ENCODE data around the gene TPP1. TPM values are rescaled to one million over a fixed set of nuclear protein-coding genes. Genes with fewer than 3 reads are reported as not detected.

Gene TPP1
- total and polyA plus RNA-seq, 9 of the 15 experiments (the other 6 are each of a cell fraction or from before 2014, with no cell fraction given): 7.5 to 75.8 (median 15.7) TPM

- H3K9ac ChIP-seq (ENCODE audit: insufficient read depth in 1 of 2, low read depth in 2 of 2, low read length in 2 of 2): no peak overlapping the region
- H3K9me1 ChIP-seq (ENCODE audit: control insufficient read depth, insufficient read depth, low read length): no peaks in the 10 kb centered on the region
- no peak overlapping the region for H3K4me2 ChIP-seq (ENCODE audit: insufficient read depth, low read length)
- ChIA-PET CTCF (ENCODE audit: low intra/inter-chr PET ratio) (no interaction called here), POLR2A (interaction anchor here (0.7 to 2.9 kb wide), 2 partner anchors 10 to 73 kb away, joined by 3 to 12 read pairs; no protein-coding TSS in a partner anchor)
- peaks cover 30 to 38% of the 10 kb centered on the region in 2 experiments for H3K4me1 ChIP-seq (replicated peaks in 1 of 2; ENCODE audit: control insufficient read depth in 2 of 2, insufficient read depth in 2 of 2, low read length in 2 of 2)
- intact Hi-C loops (cut with micrococcal nuclease) (loop anchor here (1.0 to 10.0 kb wide), 4 partner anchors 20 to 264 kb away; partner anchors contain the start of gene TPP1), in situ Hi-C loops (cut with MboI) (no loop called here)
- H3K36me3 ChIP-seq (ENCODE audit: control insufficient read depth, insufficient read depth, low read length): no peaks in the 10 kb centered on the region
- peak overlapping the region; percentile 10; the same call in 1 of the 2 replicates for H2AFZ ChIP-seq (ENCODE audit: low read depth, low read length)
- H3K4me3 ChIP-seq: no peak overlapping the region
- no peaks in the 10 kb centered on the region for H3K27me3 ChIP-seq (ENCODE audit: control insufficient read depth in 2 of 2, insufficient read depth in 2 of 2, low read length in 2 of 2)
- no peaks in the 10 kb centered on the region for H3K9me3 ChIP-seq (replicated peaks; ENCODE audit: control insufficient read depth, insufficient read depth, low read depth, low read length)
- DNase-seq (ENCODE audit: extremely low read depth in 1 of 4, low spot score in 3 of 4): peak in 2 of 4 experiments; percentile 51 to 54
- H3K79me2 ChIP-seq (ENCODE audit: control insufficient read depth, insufficient read depth, low read length): no peaks in the 10 kb centered on the region
- FAIRE-seq: peak; percentile 57
- ATAC-seq: peak; percentile 79
- no peak overlapping the region for H3K27ac ChIP-seq (ENCODE audit: extremely low read depth, low read depth, low read length)
- no TSS peak for BruUV-seq (replicated peaks)
- no peaks in the 10 kb centered on the region for H4K20me1 ChIP-seq (replicated peaks; ENCODE audit: control insufficient read depth, insufficient read depth, low read length)
- WGBS (ENCODE audit: insufficient coverage, low coverage, missing lambda C conversion rate): 32% methylated on average over 4 of the region's 4 CpGs
- TF ChIP-seq PRMT5 (CRISPR knock-in tag; IDR thresholded peaks at IDR 0.05) (no peak), HSF4 (CRISPR knock-in tag; IDR thresholded peaks at IDR 0.05; ENCODE audit: borderline replicate concordance) (no peak), E2F6 (IDR thresholded peaks at IDR 0.05; ENCODE audit: borderline replicate concordance in 1 of 2, extremely low read depth in 1 of 2, insufficient read depth in 1 of 2, insufficient read length in 1 of 2, low read depth in 1 of 2, low read length in 1 of 2, poor library complexity in 1 of 2, severe bottlenecking in 1 of 2) (no peak), SMC3 (conservative IDR thresholded peaks at IDR 0.05; ENCODE audit: insufficient read depth, low read depth, low read length) (peak; percentile 53), DPF2 (IDR thresholded peaks at IDR 0.05) (no peak), TFAP4 (CRISPR knock-in tag; IDR thresholded peaks at IDR 0.05; ENCODE audit: borderline replicate concordance) (no peak), CTCF (IDR thresholded peaks at IDR 0.05 in 2 of 3, conservative IDR thresholded peaks at IDR 0.05 in 1 of 3; ENCODE audit: insufficient read depth in 2 of 3, low read depth in 1 of 3, low read length in 3 of 3) (peak; percentile 34 to 58 (median 46); a peak in 3 of 6 replicates), RBBP5 (IDR thresholded peaks at IDR 0.05; ENCODE audit: borderline replicate concordance, insufficient read depth, low read length, poor library complexity, severe bottlenecking) (no peak), MECOM (CRISPR knock-in tag; IDR thresholded peaks at IDR 0.05) (no peak), FIP1L1 (IDR thresholded peaks at IDR 0.05; ENCODE audit: low read depth, low read length, poor library complexity, severe bottlenecking) (no peak), RAD21 (CRISPR knock-in tag; conservative IDR thresholded peaks at IDR 0.05 in 1 of 2, IDR thresholded peaks at IDR 0.05 in 1 of 2) (peak; percentile 32 to 78; a peak in 3 of 4 replicates), ZNF134 (CRISPR knock-in tag; conservative IDR thresholded peaks at IDR 0.05) (peak; percentile 71; the same call in 1 of the 2 replicates), ZNF24 (IDR thresholded peaks at IDR 0.05) (peak; percentile 87), PCBP2 (IDR thresholded peaks at IDR 0.05; ENCODE audit: low read depth, low read length, poor library complexity, severe bottlenecking) (no peak), SMARCA4 (IDR thresholded peaks at IDR 0.05) (no peak)
Observed at GRCh38 chr11:6638429-6638828, 19.2 kb upstream of the TPP1 start.

All from K562 (cell line).